Mesenchymal stem cell (in vitro differentiated cells and primary cell): ENCODE measurements around the gene TMCC3.

Experiments used
- DNase-seq: peaks from one replicate; pipeline ENCODE4 v3.0.0-alpha.2; 2013
- H2AFZ ChIP-seq: one replicate; pipeline ENCODE4 v1.6.1; 2013; ENCODE audit warnings: low read depth, mild to moderate bottlenecking, control low read depth, inconsistent platforms, low read length, moderate library complexity
- H2AK5ac ChIP-seq: 2 replicates; pipeline ENCODE4 v1.6.1; 2013; ENCODE audit warnings: low read length, moderate library complexity, mild to moderate bottlenecking, inconsistent platforms; ENCODE audit not compliant: severe bottlenecking
- H2BK120ac ChIP-seq: one replicate; pipeline ENCODE4 v1.6.1; 2013; ENCODE audit warnings: low read depth, mild to moderate bottlenecking, inconsistent platforms, low read length, moderate library complexity
- H2BK12ac ChIP-seq, 2 experiments: one replicate each; pipeline ENCODE4 v1.6.1; 2013; ENCODE audit warnings: inconsistent platforms in 2 of 2, low read length in 2 of 2, mild to moderate bottlenecking in 2 of 2, moderate library complexity in 2 of 2, control low read depth in 1 of 2
- H2BK15ac ChIP-seq: one replicate; pipeline ENCODE4 v1.6.1; 2013; ENCODE audit warnings: mild to moderate bottlenecking, low read depth, inconsistent platforms; ENCODE audit not compliant: poor library complexity, severe bottlenecking
- H2BK5ac ChIP-seq: 2 replicates; pipeline ENCODE4 v1.6.1; 2013; ENCODE audit warnings: low read depth, mild to moderate bottlenecking, low read length, control low read depth, inconsistent platforms; ENCODE audit not compliant: poor library complexity, severe bottlenecking
- H3K14ac ChIP-seq, 2 experiments: one replicate each; pipeline ENCODE4 v1.6.1; 2013; ENCODE audit warnings: inconsistent platforms in 2 of 2, low read length in 2 of 2, control low read depth in 1 of 2, mild to moderate bottlenecking in 1 of 2, moderate library complexity in 1 of 2
- H3K18ac ChIP-seq, 2 experiments: one replicate each; pipeline ENCODE4 v1.6.1; 2013; ENCODE audit warnings: inconsistent platforms in 2 of 2, low read length in 2 of 2, control low read depth in 1 of 2, low read depth in 1 of 2, mild to moderate bottlenecking in 1 of 2
- H3K23ac ChIP-seq, 2 experiments: one replicate each; pipeline ENCODE4 v1.6.1; 2013; ENCODE audit warnings: inconsistent platforms in 2 of 2, low read length in 2 of 2, mild to moderate bottlenecking in 2 of 2, moderate library complexity in 2 of 2, control low read depth in 1 of 2
- H3K27ac ChIP-seq: 2 replicates; pipeline ENCODE4 v1.5.1; 2013; ENCODE audit warnings: mild to moderate bottlenecking, moderate library complexity, low read length, control low read depth, inconsistent platforms; ENCODE audit not compliant: poor library complexity, severe bottlenecking
- H3K27me3 ChIP-seq, 2 experiments: 2 replicates each; pipeline versions ENCODE4 v1.6.1 to v1.7.0; 2013; ENCODE audit warnings: low read length in 2 of 2, mild to moderate bottlenecking in 2 of 2, moderate library complexity in 2 of 2, control low read depth in 1 of 2, inconsistent platforms in 1 of 2; ENCODE audit not compliant: control insufficient read depth in 1 of 2, insufficient read depth in 1 of 2
- H3K36me3 ChIP-seq, 2 experiments: 2 replicates each; pipeline versions ENCODE4 v1.6.1 to v1.7.0; 2013; ENCODE audit warnings: low read length in 2 of 2, control low read depth in 1 of 2, inconsistent platforms in 1 of 2, low read depth in 1 of 2, mild to moderate bottlenecking in 1 of 2; ENCODE audit not compliant: insufficient read depth in 2 of 2, control insufficient read depth in 1 of 2
- H3K4ac ChIP-seq, 2 experiments: one replicate each; pipeline ENCODE4 v1.6.1; 2013; ENCODE audit warnings: inconsistent platforms in 2 of 2, low read length in 2 of 2, mild to moderate bottlenecking in 2 of 2, moderate library complexity in 2 of 2, control low read depth in 1 of 2, low read depth in 1 of 2
- H3K4me1 ChIP-seq: 2 replicates; pipeline ENCODE4 v1.6.1; 2013; ENCODE audit warnings: low read depth, low read length, control low read depth; ENCODE audit not compliant: control insufficient read depth, insufficient read depth
- H3K4me2 ChIP-seq: 2 replicates; pipeline ENCODE4 v1.6.1; 2013; ENCODE audit warnings: low read length, mild to moderate bottlenecking, inconsistent platforms; ENCODE audit not compliant: poor library complexity, severe bottlenecking
- H3K4me3 ChIP-seq, 2 experiments: 2 replicates each; pipeline versions ENCODE4 v1.5.1 to v1.7.0; 2013; ENCODE audit warnings: low read length in 2 of 2, mild to moderate bottlenecking in 2 of 2, control low read depth in 1 of 2, low read depth in 1 of 2; ENCODE audit not compliant: insufficient read depth in 1 of 2
- H3K79me1 ChIP-seq: replicated peaks from 2 replicates; pipeline ENCODE4 v1.6.1; 2013; ENCODE audit warnings: mild to moderate bottlenecking, control low read depth, low read length, inconsistent platforms; ENCODE audit not compliant: poor library complexity, severe bottlenecking
- H3K9ac ChIP-seq: 2 replicates; pipeline ENCODE4 v1.7.0; 2013; ENCODE audit warnings: mild to moderate bottlenecking, low read length, moderate library complexity
- H3K9me3 ChIP-seq: 2 replicates; pipeline ENCODE4 v1.7.0; 2013; ENCODE audit warnings: mild to moderate bottlenecking, low read length; ENCODE audit not compliant: control insufficient read depth
- H4K8ac ChIP-seq: one replicate; pipeline ENCODE4 v1.6.1; 2013; ENCODE audit warnings: inconsistent platforms, mild to moderate bottlenecking, low read length, moderate library complexity
- H4K91ac ChIP-seq: one replicate; pipeline ENCODE4 v1.6.1; 2013; ENCODE audit warnings: mild to moderate bottlenecking, low read length, inconsistent platforms
- WGBS: methylation state at CpG from one replicate; pipeline ENCODE4 v1.1.7; 2013; ENCODE audit warnings: mixed read lengths; 5-methylcytosine and 5-hydroxymethylcytosine counted together

Gene TMCC3

GRCh38 chr12:94660436-94660835 is 10.1 kb upstream of the TMCC3 start:
- no peak overlapping the region for H2BK5ac ChIP-seq
- H2BK15ac ChIP-seq = no peak overlapping the region
- H3K4ac ChIP-seq = no peak overlapping the region
- H2AK5ac ChIP-seq = no peak overlapping the region
- H3K9ac ChIP-seq = no peak overlapping the region
- H4K91ac ChIP-seq = no peak overlapping the region
- no peaks in the 10 kb centered on the region for H3K27me3 ChIP-seq
- no peak overlapping the region for H2AFZ ChIP-seq
- no peak overlapping the region for H3K23ac ChIP-seq
- no peak overlapping the region for H3K27ac ChIP-seq
- no peak overlapping the region for H3K18ac ChIP-seq
- no peaks in the 10 kb centered on the region for H3K79me1 ChIP-seq
- no peaks in the 10 kb centered on the region for H3K4me1 ChIP-seq
- H3K14ac ChIP-seq = no peak overlapping the region
- no peak overlapping the region for H2BK12ac ChIP-seq
- no peaks in the 10 kb centered on the region for H3K9me3 ChIP-seq
- H2BK120ac ChIP-seq = no peak overlapping the region
- no peak for DNase-seq
- no peaks in the 10 kb centered on the region for H3K36me3 ChIP-seq
- WGBS = 77% methylated on average over 2 of the region's 3 CpGs
- H4K8ac ChIP-seq = no peak overlapping the region
- no peak overlapping the region for H3K4me2 ChIP-seq
- no peak overlapping the region for H3K4me3 ChIP-seq

- Histone ChIP-seq H3K4me3 (no peak overlapping the region), H2BK120ac (no peak overlapping the region), H3K27me3 (no peaks in the 10 kb centered on the region), H3K4me2 (no peak overlapping the region), H2AK5ac (no peak overlapping the region), H2BK12ac (no peak overlapping the region), H3K79me1 (no peaks in the 10 kb centered on the region), H3K9ac (no peak overlapping the region), H3K36me3 (no peaks in the 10 kb centered on the region), H3K27ac (no peak overlapping the region), H3K14ac (no peak overlapping the region), H2AFZ (no peak overlapping the region), H2BK15ac (no peak overlapping the region), H2BK5ac (no peak overlapping the region), H3K23ac (no peak overlapping the region), H4K8ac (no peak overlapping the region), H3K9me3 (no peaks in the 10 kb centered on the region), H3K4me1 (no peaks in the 10 kb centered on the region), H4K91ac (no peak overlapping the region), H3K18ac (no peak overlapping the region), H3K4ac (no peak overlapping the region)
- no peak for DNase-seq
- 98% methylated on average over 2 of the region's 3 CpGs for WGBS
Measured at GRCh38 chr12:94659346-94659930, 9.1 kb upstream of the TMCC3 start.

DNA sequence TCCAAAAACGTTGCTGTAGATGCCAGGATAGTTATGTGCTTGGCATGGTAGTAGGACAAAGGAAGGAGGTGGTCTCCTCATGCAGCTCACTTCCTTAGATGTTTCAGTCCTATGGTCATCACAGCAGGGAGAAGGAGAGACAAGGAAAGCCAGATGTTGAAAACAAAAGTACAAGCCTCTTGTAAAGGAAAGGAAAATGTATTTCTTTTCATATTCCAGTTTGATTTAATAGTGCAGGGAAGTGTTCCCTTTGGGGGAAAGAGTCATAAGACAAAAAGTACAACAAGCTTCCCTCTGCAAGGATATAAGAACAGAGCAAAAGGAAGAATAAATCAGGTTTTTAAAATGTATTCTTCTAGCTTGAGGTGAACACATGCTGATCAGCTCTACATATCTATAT is 8.6 kb upstream of the TMCC3 start:
- Histone ChIP-seq H2AK5ac (no peak overlapping the region), H4K8ac (no peak overlapping the region), H2BK5ac (no peak overlapping the region), H3K9me3 (no peaks in the 10 kb centered on the region), H3K4ac (no peak overlapping the region), H2BK12ac (no peak overlapping the region), H3K36me3 (no peaks in the 10 kb centered on the region), H3K4me2 (no peak overlapping the region), H2BK120ac (no peak overlapping the region), H3K9ac (no peak overlapping the region), H3K27me3 (no peaks in the 10 kb centered on the region), H3K23ac (no peak overlapping the region), H3K79me1 (no peaks in the 10 kb centered on the region), H2AFZ (no peak overlapping the region), H3K18ac (no peak overlapping the region), H3K27ac (no peak overlapping the region), H3K4me3 (no peak overlapping the region), H2BK15ac (no peak overlapping the region), H3K4me1 (no peaks in the 10 kb centered on the region), H4K91ac (no peak overlapping the region), H3K14ac (no peak overlapping the region)
- WGBS = 6% methylated on average over 1 of the region's 1 CpG
- no peak for DNase-seq

DNA sequence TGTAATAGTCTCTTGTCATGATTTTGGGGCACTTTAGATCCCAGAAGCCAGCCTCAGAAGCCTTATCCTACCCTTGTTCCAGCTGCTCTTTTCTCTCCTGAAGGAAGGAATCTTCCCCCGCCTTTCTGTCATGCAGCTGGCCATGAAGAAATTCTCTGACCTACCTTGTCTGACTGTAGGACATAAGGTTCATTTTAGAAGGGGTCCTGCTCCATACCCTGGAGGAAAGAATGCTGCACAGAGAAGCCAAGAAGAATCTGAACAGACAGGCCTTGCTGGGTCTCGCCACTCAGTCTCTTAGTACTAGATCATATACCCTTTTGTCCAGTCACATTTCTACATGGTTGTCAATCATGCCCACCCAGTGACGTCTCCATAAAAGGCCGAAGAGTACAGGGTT is 6.2 kb upstream of the TMCC3 start:
- Histone ChIP-seq H2BK120ac (no peak overlapping the region), H2AK5ac (no peak overlapping the region), H4K8ac (no peak overlapping the region), H3K27me3 (no peaks in the 10 kb centered on the region), H3K36me3 (no peaks in the 10 kb centered on the region), H2AFZ (no peak overlapping the region), H3K9ac (no peak overlapping the region), H4K91ac (no peak overlapping the region), H3K79me1 (no peaks in the 10 kb centered on the region), H3K4me1 (no peaks in the 10 kb centered on the region), H2BK15ac (no peak overlapping the region), H3K14ac (no peak overlapping the region), H3K27ac (no peak overlapping the region), H3K23ac (no peak overlapping the region), H3K18ac (no peak overlapping the region), H3K9me3 (no peaks in the 10 kb centered on the region), H2BK5ac (no peak overlapping the region), H3K4me3 (no peak overlapping the region), H2BK12ac (no peak overlapping the region), H3K4ac (no peak overlapping the region), H3K4me2 (no peak overlapping the region)
- 95% methylated on average over 2 of the region's 4 CpGs for WGBS
- no peak for DNase-seq
